Mammary epithelial cell (primary cell): ENCODE data around the gene BIRC7.

Experiments used
- CTCF ChIP-seq, 2 donors: IDR thresholded peaks in 1 of 2; conservative IDR thresholded peaks in 1 of 2; 2 replicates each; pipeline ENCODE4 v1.5.1; 2011 to 2012; ENCODE audit warnings: inconsistent platforms in 2 of 2, low read length in 2 of 2, mild to moderate bottlenecking in 2 of 2, control low read depth in 1 of 2, low read depth in 1 of 2; ENCODE audit not compliant: insufficient read depth in 1 of 2; ENCODE audit errors: extremely low read depth in 1 of 2
- EZH2 ChIP-seq: IDR thresholded peaks from 2 replicates; pipeline ENCODE4 v1.6.1; 2012; ENCODE audit warnings: low read length, inconsistent platforms, borderline replicate concordance

- TF ChIP-seq CTCF (conservative IDR thresholded peaks at IDR 0.05 in 1 of 2, IDR thresholded peaks at IDR 0.05 in 1 of 2; ENCODE audit: extremely low read depth in 1 of 2, insufficient read depth in 1 of 2, low read depth in 1 of 2, low read length in 2 of 2) (no peak), EZH2 (no peak)
Measured at GRCh38 chr20:63274381-63275228, 38.9 kb downstream of the BIRC7 start.
